ENCODE results near the gene CX3CR1. TPM values are rescaled to one million over a fixed set of nuclear protein-coding genes. Genes with fewer than 3 reads are reported as not detected.

CX3CR1 gene
- polyA plus RNA-seq, 1 donor from 2014 or later, result not detected

GRCh38 chr3:39263576-39263975 lies 16.3 kb downstream of the CX3CR1 start:
- H3K27me3 ChIP-seq (ENCODE audit: insufficient read depth, low read depth, low read length), result no peaks in the 10 kb centered on the region
- no peak overlapping the region for H2AFZ ChIP-seq (ENCODE audit: low read depth, low read length)
- no peaks in the 10 kb centered on the region for H4K20me1 ChIP-seq (ENCODE audit: insufficient read depth)
- no peak overlapping the region for H3K4me2 ChIP-seq (ENCODE audit: low read length)
- no peak overlapping the region for H3K9ac ChIP-seq (ENCODE audit: low read length)
- TF ChIP-seq SMC3 (conservative IDR thresholded peaks at IDR 0.05; ENCODE audit: poor library complexity), result no peak
- no peak for TF ChIP-seq RAD21 (conservative IDR thresholded peaks at IDR 0.05)
- TF ChIP-seq EP300 (conservative IDR thresholded peaks at IDR 0.05; ENCODE audit: poor library complexity, severe bottlenecking), result no peak
- no peak for TF ChIP-seq EZH2 (IDR thresholded peaks at IDR 0.05; ENCODE audit: borderline replicate concordance, insufficient read depth, low read length, poor library complexity, severe bottlenecking)
- no peak for TF ChIP-seq POLR2AphosphoS5 (IDR thresholded peaks at IDR 0.05)
- no peak for TF ChIP-seq TAF1 (IDR thresholded peaks at IDR 0.05; ENCODE audit: low read depth)
- TF ChIP-seq, protein P1, sequence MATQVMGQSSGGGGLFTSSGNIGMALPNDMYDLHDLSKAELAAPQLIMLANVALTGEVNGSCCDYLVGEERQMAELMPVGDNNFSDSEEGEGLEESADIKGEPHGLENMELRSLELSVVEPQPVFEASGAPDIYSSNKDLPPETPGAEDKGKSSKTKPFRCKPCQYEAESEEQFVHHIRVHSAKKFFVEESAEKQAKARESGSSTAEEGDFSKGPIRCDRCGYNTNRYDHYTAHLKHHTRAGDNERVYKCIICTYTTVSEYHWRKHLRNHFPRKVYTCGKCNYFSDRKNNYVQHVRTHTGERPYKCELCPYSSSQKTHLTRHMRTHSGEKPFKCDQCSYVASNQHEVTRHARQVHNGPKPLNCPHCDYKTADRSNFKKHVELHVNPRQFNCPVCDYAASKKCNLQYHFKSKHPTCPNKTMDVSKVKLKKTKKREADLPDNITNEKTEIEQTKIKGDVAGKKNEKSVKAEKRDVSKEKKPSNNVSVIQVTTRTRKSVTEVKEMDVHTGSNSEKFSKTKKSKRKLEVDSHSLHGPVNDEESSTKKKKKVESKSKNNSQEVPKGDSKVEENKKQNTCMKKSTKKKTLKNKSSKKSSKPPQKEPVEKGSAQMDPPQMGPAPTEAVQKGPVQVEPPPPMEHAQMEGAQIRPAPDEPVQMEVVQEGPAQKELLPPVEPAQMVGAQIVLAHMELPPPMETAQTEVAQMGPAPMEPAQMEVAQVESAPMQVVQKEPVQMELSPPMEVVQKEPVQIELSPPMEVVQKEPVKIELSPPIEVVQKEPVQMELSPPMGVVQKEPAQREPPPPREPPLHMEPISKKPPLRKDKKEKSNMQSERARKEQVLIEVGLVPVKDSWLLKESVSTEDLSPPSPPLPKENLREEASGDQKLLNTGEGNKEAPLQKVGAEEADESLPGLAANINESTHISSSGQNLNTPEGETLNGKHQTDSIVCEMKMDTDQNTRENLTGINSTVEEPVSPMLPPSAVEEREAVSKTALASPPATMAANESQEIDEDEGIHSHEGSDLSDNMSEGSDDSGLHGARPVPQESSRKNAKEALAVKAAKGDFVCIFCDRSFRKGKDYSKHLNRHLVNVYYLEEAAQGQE (IDR thresholded peaks at IDR 0.05; ENCODE audit: borderline replicate concordance), result no peak
- TF ChIP-seq MXI1 (conservative IDR thresholded peaks at IDR 0.05; ENCODE audit: poor library complexity, severe bottlenecking), result no peak
- TF ChIP-seq, protein P2, sequence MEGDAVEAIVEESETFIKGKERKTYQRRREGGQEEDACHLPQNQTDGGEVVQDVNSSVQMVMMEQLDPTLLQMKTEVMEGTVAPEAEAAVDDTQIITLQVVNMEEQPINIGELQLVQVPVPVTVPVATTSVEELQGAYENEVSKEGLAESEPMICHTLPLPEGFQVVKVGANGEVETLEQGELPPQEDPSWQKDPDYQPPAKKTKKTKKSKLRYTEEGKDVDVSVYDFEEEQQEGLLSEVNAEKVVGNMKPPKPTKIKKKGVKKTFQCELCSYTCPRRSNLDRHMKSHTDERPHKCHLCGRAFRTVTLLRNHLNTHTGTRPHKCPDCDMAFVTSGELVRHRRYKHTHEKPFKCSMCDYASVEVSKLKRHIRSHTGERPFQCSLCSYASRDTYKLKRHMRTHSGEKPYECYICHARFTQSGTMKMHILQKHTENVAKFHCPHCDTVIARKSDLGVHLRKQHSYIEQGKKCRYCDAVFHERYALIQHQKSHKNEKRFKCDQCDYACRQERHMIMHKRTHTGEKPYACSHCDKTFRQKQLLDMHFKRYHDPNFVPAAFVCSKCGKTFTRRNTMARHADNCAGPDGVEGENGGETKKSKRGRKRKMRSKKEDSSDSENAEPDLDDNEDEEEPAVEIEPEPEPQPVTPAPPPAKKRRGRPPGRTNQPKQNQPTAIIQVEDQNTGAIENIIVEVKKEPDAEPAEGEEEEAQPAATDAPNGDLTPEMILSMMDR (IDR thresholded peaks at IDR 0.05; ENCODE audit: poor library complexity, severe bottlenecking), result no peak
- no peaks in the 10 kb centered on the region for H3K9me3 ChIP-seq (ENCODE audit: low read length)
- no peak overlapping the region for H3K27ac ChIP-seq (ENCODE audit: low read length)
- H3F3A ChIP-seq (ENCODE audit: insufficient read depth, low read length, poor library complexity, severe bottlenecking), result no peaks in the 10 kb centered on the region
- no peaks in the 10 kb centered on the region for H3K36me3 ChIP-seq (ENCODE audit: insufficient read depth, low read length)
- H3K79me2 ChIP-seq (replicated peaks; ENCODE audit: insufficient read depth, low read length), result no peaks in the 10 kb centered on the region
- no peaks in the 10 kb centered on the region for H3K9me2 ChIP-seq (ENCODE audit: insufficient read depth, low read length)
- H3K4me3 ChIP-seq (ENCODE audit: low read length), result no peak overlapping the region

DNA sequence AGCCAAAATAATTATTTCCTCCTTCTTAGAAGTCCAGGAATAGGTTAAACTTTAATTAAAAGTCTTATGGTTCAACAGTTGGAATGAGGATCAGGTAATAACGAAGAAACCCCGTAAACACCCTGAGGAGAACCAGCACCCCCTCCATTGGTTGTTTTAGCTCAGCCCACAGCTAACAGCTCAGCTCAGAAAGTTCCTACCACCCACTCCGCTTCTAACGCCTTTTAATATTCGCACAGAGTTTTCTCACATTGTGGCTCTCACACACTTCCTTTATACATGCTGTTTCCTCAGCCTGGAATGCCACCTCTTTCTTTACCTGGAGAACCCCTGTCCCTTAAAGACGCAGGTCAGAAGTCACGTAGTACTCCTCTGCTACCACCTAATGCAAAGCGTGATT lies 17.0 kb downstream of the CX3CR1 start:
- no peaks in the 10 kb centered on the region for H3K27me3 ChIP-seq (ENCODE audit: insufficient read depth, low read depth, low read length)
- no peak overlapping the region for H3K9ac ChIP-seq (ENCODE audit: low read length)
- H3F3A ChIP-seq (ENCODE audit: insufficient read depth, low read length, poor library complexity, severe bottlenecking), result no peaks in the 10 kb centered on the region
- H3K9me3 ChIP-seq (ENCODE audit: low read length), result no peaks in the 10 kb centered on the region
- no peaks in the 10 kb centered on the region for H4K20me1 ChIP-seq (ENCODE audit: insufficient read depth)
- no peak overlapping the region for H2AFZ ChIP-seq (ENCODE audit: low read depth, low read length)
- TF ChIP-seq MXI1 (conservative IDR thresholded peaks at IDR 0.05; ENCODE audit: poor library complexity, severe bottlenecking) (no peak), TAF1 (IDR thresholded peaks at IDR 0.05; ENCODE audit: low read depth) (no peak), SMC3 (conservative IDR thresholded peaks at IDR 0.05; ENCODE audit: poor library complexity) (no peak), EP300 (conservative IDR thresholded peaks at IDR 0.05; ENCODE audit: poor library complexity, severe bottlenecking) (no peak), POLR2AphosphoS5 (IDR thresholded peaks at IDR 0.05) (no peak), RAD21 (conservative IDR thresholded peaks at IDR 0.05) (no peak), EZH2 (IDR thresholded peaks at IDR 0.05; ENCODE audit: borderline replicate concordance, insufficient read depth, low read length, poor library complexity, severe bottlenecking) (no peak)
- TF ChIP-seq, protein P1 (IDR thresholded peaks at IDR 0.05; ENCODE audit: borderline replicate concordance), result no peak
- TF ChIP-seq, protein P2 (IDR thresholded peaks at IDR 0.05; ENCODE audit: poor library complexity, severe bottlenecking), result no peak
- H3K27ac ChIP-seq (ENCODE audit: low read length), result no peak overlapping the region
- H3K79me2 ChIP-seq (replicated peaks; ENCODE audit: insufficient read depth, low read length), result no peaks in the 10 kb centered on the region
- no peak overlapping the region for H3K4me2 ChIP-seq (ENCODE audit: low read length)
- H3K9me2 ChIP-seq (ENCODE audit: insufficient read depth, low read length), result no peaks in the 10 kb centered on the region
- no peaks in the 10 kb centered on the region for H3K36me3 ChIP-seq (ENCODE audit: insufficient read depth, low read length)
- H3K4me3 ChIP-seq (ENCODE audit: low read length), result no peak overlapping the region

Data from neural cell (in vitro differentiated cells).